ENCODE measurements around the gene ENAM.
"Not testable (repeated sequence)": the region's sequence is repeated elsewhere in the genome, so short reads cannot be mapped to it uniquely, and the experiment has no call there.

Gene ENAM

GRCh38 chr4:70682142-70682541, 53.6 kb downstream of the ENAM start:
- not testable (repeated sequence) for DNase-seq

- no peak for DNase-seq
Measured at GRCh38 chr4:70687392-70687791, 58.8 kb downstream of the ENAM start.

- peak; percentile 98 for DNase-seq
Measured at GRCh38 chr4:70687821-70688794, 59.6 kb downstream of the ENAM start, which contains the start of gene UTP3. Gene UTP3, plus strand, starts transcription at chr4:70688532. Its CDS starts 146 bp downstream, at chr4:70688678.

GRCh38 chr4:70688795-70689231, 60.3 kb downstream of the ENAM start:
- no peak for DNase-seq

GRCh38 chr4:70691661-70692060, 63.1 kb downstream of the ENAM start:
- no peak for DNase-seq

GRCh38 chr4:70694633-70695032, 66.1 kb downstream of the ENAM start:
- not testable (repeated sequence) for DNase-seq
